IPS-18a (cell line): ENCODE data around the gene OR10A6.

Experiments
- H3K27ac ChIP-seq: one replicate; pipeline ENCODE4 v1.5.1; 2013; ENCODE audit warnings: low read length
- H3K27me3 ChIP-seq: one replicate; pipeline ENCODE4 v1.6.1; 2013; ENCODE audit warnings: mild to moderate bottlenecking, low read length; ENCODE audit not compliant: control insufficient read depth, insufficient read depth
- H3K36me3 ChIP-seq: one replicate; pipeline ENCODE4 v1.6.1; 2013; ENCODE audit warnings: low read depth, low read length; ENCODE audit not compliant: control insufficient read depth
- H3K4me1 ChIP-seq: one replicate; pipeline ENCODE4 v1.6.1; 2013; ENCODE audit warnings: low read depth, low read length; ENCODE audit not compliant: control insufficient read depth
- H3K4me3 ChIP-seq: one replicate; pipeline ENCODE4 v1.5.1; 2013; ENCODE audit warnings: low read length
- H3K9ac ChIP-seq: one replicate; pipeline ENCODE4 v1.6.1; 2013; ENCODE audit warnings: mild to moderate bottlenecking, low read length, moderate library complexity
- H3K9me3 ChIP-seq: one replicate; pipeline ENCODE4 v1.6.1; 2013; ENCODE audit warnings: low read depth, low read length; ENCODE audit not compliant: control insufficient read depth

Gene OR10A6

GRCh38 chr11:7964261-7964660 is 33.2 kb upstream of the OR10A6 start:
- no peaks in the 10 kb centered on the region for H3K9me3 ChIP-seq
- H3K9ac ChIP-seq = no peak overlapping the region
- no peak overlapping the region for H3K4me3 ChIP-seq
- no peaks in the 10 kb centered on the region for H3K27me3 ChIP-seq
- H3K36me3 ChIP-seq = no peaks in the 10 kb centered on the region
- peaks cover 3% of the 10 kb centered on the region for H3K4me1 ChIP-seq
- no peak overlapping the region for H3K27ac ChIP-seq

- H3K9ac ChIP-seq = no peak overlapping the region
- no peak overlapping the region for H3K27ac ChIP-seq
- H3K4me1 ChIP-seq = no peaks in the 10 kb centered on the region
- H3K36me3 ChIP-seq = no peaks in the 10 kb centered on the region
- no peaks in the 10 kb centered on the region for H3K27me3 ChIP-seq
- H3K9me3 ChIP-seq = no peaks in the 10 kb centered on the region
- no peak overlapping the region for H3K4me3 ChIP-seq
Observed at GRCh38 chr11:7955191-7955590, 24.1 kb upstream of the OR10A6 start.

- H3K27me3 ChIP-seq = no peaks in the 10 kb centered on the region
- H3K27ac ChIP-seq = no peak overlapping the region
- no peaks in the 10 kb centered on the region for H3K9me3 ChIP-seq
- no peak overlapping the region for H3K9ac ChIP-seq
- no peaks in the 10 kb centered on the region for H3K4me1 ChIP-seq
- no peaks in the 10 kb centered on the region for H3K36me3 ChIP-seq
- H3K4me3 ChIP-seq = no peak overlapping the region
Observed at GRCh38 chr11:7949934-7950333, 18.9 kb upstream of the OR10A6 start.

GRCh38 chr11:7944123-7944522 is 13.1 kb upstream of the OR10A6 start:
- H3K27ac ChIP-seq = no peak overlapping the region
- H3K27me3 ChIP-seq = no peaks in the 10 kb centered on the region
- H3K36me3 ChIP-seq = no peaks in the 10 kb centered on the region
- H3K9ac ChIP-seq = no peak overlapping the region
- H3K4me3 ChIP-seq = no peak overlapping the region
- no peaks in the 10 kb centered on the region for H3K9me3 ChIP-seq
- no peaks in the 10 kb centered on the region for H3K4me1 ChIP-seq

- H3K9me3 ChIP-seq = no peaks in the 10 kb centered on the region
Observed at GRCh38 chr11:7941608-7942007, 10.5 kb upstream of the OR10A6 start, which contains the start of gene OR10A3. TSS of gene OR10A3 (minus strand) at chr11:7941708. CDS start at chr11:7939520, 2,188 bp downstream.

GRCh38 chr11:7941146-7941545 is 10.1 kb upstream of the OR10A6 start:
- H3K4me3 ChIP-seq = no peak overlapping the region
- H3K9me3 ChIP-seq = no peaks in the 10 kb centered on the region
- H3K27me3 ChIP-seq = no peaks in the 10 kb centered on the region
- H3K9ac ChIP-seq = no peak overlapping the region
- no peaks in the 10 kb centered on the region for H3K4me1 ChIP-seq
- no peaks in the 10 kb centered on the region for H3K36me3 ChIP-seq
- no peak overlapping the region for H3K27ac ChIP-seq

More at GRCh38 chr11:7941608-7942007, 10.5 kb upstream of the OR10A6 start, which contains the start of gene OR10A3:
- no peak within 1 kb of the TSS for H3K27ac ChIP-seq
- no peaks in the 10 kb centered on the region for H3K27me3 ChIP-seq
- H3K9ac ChIP-seq = no peak within 1 kb of the TSS
- no peaks in the 10 kb centered on the region for H3K36me3 ChIP-seq
- H3K4me1 ChIP-seq = no peaks in the 10 kb centered on the region
- no peak within 1 kb of the TSS for H3K4me3 ChIP-seq

- Histone ChIP-seq H3K9ac (no peak overlapping the region), H3K4me3 (no peak overlapping the region), H3K9me3 (no peaks in the 10 kb centered on the region), H3K27ac (no peak overlapping the region), H3K36me3 (no peaks in the 10 kb centered on the region), H3K27me3 (no peaks in the 10 kb centered on the region), H3K4me1 (no peaks in the 10 kb centered on the region)
Observed at GRCh38 chr11:7936615-7937014, 5.5 kb upstream of the OR10A6 start.

- H3K27me3 ChIP-seq = no peaks in the 10 kb centered on the region
- H3K27ac ChIP-seq = no peak overlapping the region
- H3K9ac ChIP-seq = no peak overlapping the region
- H3K4me3 ChIP-seq = no peak overlapping the region
- no peaks in the 10 kb centered on the region for H3K4me1 ChIP-seq
- H3K36me3 ChIP-seq = no peaks in the 10 kb centered on the region
- H3K9me3 ChIP-seq = no peaks in the 10 kb centered on the region
Observed at GRCh38 chr11:7927635-7928034, 3.4 kb downstream of the OR10A6 start.

- Histone ChIP-seq H3K9ac (no peak overlapping the region), H3K36me3 (no peaks in the 10 kb centered on the region), H3K4me1 (no peaks in the 10 kb centered on the region), H3K27me3 (no peaks in the 10 kb centered on the region), H3K9me3 (no peaks in the 10 kb centered on the region), H3K4me3 (no peak overlapping the region), H3K27ac (no peak overlapping the region)
Observed at GRCh38 chr11:7924536-7924935, 6.5 kb downstream of the OR10A6 start.

GRCh38 chr11:7918141-7918540 is 12.9 kb downstream of the OR10A6 start:
- Histone ChIP-seq H3K4me1 (no peaks in the 10 kb centered on the region), H3K27me3 (no peaks in the 10 kb centered on the region), H3K27ac (no peak overlapping the region), H3K36me3 (no peaks in the 10 kb centered on the region), H3K9me3 (no peaks in the 10 kb centered on the region), H3K4me3 (no peak overlapping the region), H3K9ac (no peak overlapping the region)

- Histone ChIP-seq H3K9ac (no peak overlapping the region), H3K9me3 (no peaks in the 10 kb centered on the region), H3K4me3 (no peak overlapping the region), H3K27ac (no peak overlapping the region), H3K36me3 (no peaks in the 10 kb centered on the region), H3K27me3 (no peaks in the 10 kb centered on the region), H3K4me1 (peaks cover 41% of the 10 kb centered on the region)
Observed at GRCh38 chr11:7911011-7911410, 20.1 kb downstream of the OR10A6 start.

- Histone ChIP-seq H3K4me3 (no peak overlapping the region), H3K4me1 (peaks cover 48% of the 10 kb centered on the region), H3K36me3 (no peaks in the 10 kb centered on the region)
Observed at GRCh38 chr11:7910286-7910788, 20.7 kb downstream of the OR10A6 start.

More at GRCh38 chr11:7910286-7910788, 20.7 kb downstream of the OR10A6 start:
- H3K27ac ChIP-seq = no peak overlapping the region
- no peak overlapping the region for H3K9ac ChIP-seq
- H3K9me3 ChIP-seq = no peaks in the 10 kb centered on the region
- no peaks in the 10 kb centered on the region for H3K27me3 ChIP-seq
